ENCODE measurements around the gene LRRC8A. TPM values are rescaled to one million over a fixed set of nuclear protein-coding genes. Genes with fewer than 3 reads are reported as not detected.

LRRC8A gene
- total RNA-seq, 4 donors from 2014 or later: 70.0 to 153 (median 122) TPM

DNA sequence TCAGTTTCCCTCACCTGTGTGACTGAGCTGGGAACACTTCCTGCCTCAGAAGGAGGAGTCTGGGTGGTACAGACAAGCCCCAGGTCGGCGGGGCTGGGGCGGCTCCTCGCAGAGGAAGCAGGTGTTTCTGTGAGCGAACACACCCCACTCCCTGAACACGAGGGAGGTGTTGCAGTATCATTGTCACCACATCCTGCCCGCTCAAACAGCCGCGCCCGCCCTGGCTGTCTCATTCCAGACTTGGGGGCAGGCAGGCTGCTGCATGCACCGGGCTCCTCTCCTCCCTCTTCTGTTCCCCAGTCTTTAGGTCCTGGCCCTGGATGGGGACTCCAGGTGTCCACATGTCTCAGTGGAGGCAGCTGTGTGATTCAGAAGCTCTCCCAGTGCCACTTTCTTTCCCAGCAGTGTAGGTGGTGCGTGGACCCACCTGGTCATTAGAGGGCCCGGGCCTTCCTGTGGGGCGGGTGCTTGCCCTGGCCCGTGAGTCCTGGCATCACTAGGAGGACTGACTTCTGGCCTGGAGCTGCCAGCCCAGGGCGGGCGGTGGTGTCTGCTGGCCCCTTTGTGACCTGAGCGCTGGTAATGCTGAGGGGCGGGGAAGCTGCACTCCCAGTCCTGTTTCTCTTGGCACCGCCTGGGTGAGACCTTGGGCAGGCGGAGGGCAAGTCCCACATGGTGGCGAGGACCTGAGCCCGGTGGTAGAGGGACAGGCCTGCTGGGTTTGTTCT, 20.6 kb downstream of the LRRC8A start:
- peak in 2 of 4 donors; percentile 67 to 69 for TF ChIP-seq POLR2A (IDR thresholded peaks at IDR 0.05)
- TF ChIP-seq, protein P1, sequence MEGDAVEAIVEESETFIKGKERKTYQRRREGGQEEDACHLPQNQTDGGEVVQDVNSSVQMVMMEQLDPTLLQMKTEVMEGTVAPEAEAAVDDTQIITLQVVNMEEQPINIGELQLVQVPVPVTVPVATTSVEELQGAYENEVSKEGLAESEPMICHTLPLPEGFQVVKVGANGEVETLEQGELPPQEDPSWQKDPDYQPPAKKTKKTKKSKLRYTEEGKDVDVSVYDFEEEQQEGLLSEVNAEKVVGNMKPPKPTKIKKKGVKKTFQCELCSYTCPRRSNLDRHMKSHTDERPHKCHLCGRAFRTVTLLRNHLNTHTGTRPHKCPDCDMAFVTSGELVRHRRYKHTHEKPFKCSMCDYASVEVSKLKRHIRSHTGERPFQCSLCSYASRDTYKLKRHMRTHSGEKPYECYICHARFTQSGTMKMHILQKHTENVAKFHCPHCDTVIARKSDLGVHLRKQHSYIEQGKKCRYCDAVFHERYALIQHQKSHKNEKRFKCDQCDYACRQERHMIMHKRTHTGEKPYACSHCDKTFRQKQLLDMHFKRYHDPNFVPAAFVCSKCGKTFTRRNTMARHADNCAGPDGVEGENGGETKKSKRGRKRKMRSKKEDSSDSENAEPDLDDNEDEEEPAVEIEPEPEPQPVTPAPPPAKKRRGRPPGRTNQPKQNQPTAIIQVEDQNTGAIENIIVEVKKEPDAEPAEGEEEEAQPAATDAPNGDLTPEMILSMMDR (IDR thresholded peaks at IDR 0.05): no peak
- peak overlapping the region; percentile 91 to 100 (median 97) for H3K27ac ChIP-seq
- H3K27me3 ChIP-seq: no peaks in the 10 kb centered on the region
- WGBS, 2 donors: no CpG with 5 or more reads among the region's 23 CpGs
- peak; percentile 42 for DNase-seq
- H3K9me3 ChIP-seq: no peaks in the 10 kb centered on the region
- H3K36me3 ChIP-seq: peaks cover 5 to 49% (median 7%) of the 10 kb centered on the region in 3 donors
- intact Hi-C loops (cut with DNase I): no loop called here
- peaks cover 60 to 82% (median 61%) of the 10 kb centered on the region in 3 donors for H3K4me1 ChIP-seq
- H3K4me3 ChIP-seq: peak overlapping the region in 1 of 4 donors; percentile 28

DNA sequence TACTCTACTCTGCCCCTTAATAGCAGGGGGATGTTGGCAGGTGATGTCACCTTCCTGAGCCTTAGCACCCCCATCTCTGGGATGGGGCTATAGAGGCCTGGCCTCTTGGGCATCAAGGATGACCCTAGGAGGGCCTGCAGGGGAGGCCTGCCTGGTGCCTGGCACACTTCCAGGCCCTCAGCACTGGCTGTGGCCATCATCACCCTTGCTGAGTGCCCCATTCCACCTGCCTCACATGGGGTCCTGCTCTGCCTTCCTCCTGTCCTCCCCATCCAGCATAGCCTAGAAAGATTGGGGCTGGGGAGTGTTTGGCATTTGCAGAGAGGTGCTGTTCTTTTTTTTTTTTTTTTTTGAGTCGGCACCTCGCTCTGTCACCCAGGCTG, 21.1 kb downstream of the LRRC8A start:
- Histone ChIP-seq H3K27ac (peak overlapping the region; percentile 91 to 100 (median 97)), H3K27me3 (no peaks in the 10 kb centered on the region), H3K9me3 (no peaks in the 10 kb centered on the region), H3K36me3 (peaks cover 11 to 50% (median 13%) of the 10 kb centered on the region in 3 donors), H3K4me1 (peaks cover 59 to 77% (median 59%) of the 10 kb centered on the region in 3 donors), H3K4me3 (no peak overlapping the region)
- no peak for DNase-seq
- WGBS, 2 donors: 66% methylated on average over 2 of the region's 2 CpGs; no CpG with 5 or more reads in 1 of the 2 donors
- no peak for TF ChIP-seq POLR2A (IDR thresholded peaks at IDR 0.05)
- TF ChIP-seq, protein P1 (IDR thresholded peaks at IDR 0.05): no peak
- intact Hi-C loops (cut with DNase I): no loop called here

DNA sequence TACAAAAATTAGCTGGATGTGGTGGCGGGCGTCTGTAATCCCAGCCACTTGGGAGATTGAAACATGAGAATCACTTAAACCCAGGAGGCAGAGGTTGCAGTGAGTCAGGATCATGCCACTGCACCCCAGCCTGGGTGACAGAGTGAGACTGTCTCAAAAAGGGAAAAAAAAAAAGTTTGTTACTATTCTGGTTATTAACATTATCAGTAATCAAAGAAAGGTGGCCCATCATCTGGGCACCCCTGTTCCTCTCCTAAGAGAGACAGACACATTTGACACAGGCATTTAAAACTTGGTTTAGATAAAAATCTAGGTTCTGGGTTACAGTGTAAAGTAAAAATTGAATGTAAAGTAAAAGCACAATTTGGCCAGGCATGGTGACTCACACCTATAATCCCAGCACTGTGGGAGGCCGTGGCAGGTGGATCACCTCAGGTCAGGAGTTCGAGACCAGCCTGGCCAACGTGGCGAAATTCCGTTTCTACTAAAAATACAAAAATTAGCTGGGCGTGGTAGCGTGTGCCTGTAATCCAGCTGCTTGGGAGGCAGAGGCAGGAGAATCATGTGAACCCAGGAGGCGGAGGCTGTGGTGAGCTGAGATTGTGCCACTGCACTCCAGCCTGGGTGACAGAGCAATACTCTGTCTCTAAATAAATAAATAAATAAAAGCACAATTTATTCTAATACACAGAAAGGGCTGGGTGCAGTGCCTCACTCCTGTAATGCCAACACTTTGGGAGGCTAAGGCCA, 22.1 kb downstream of the LRRC8A start:
- Histone ChIP-seq H3K4me1 (peaks cover 49 to 68% (median 50%) of the 10 kb centered on the region in 3 donors), H3K9me3 (no peaks in the 10 kb centered on the region), H3K27ac (peak overlapping the region; percentile 91 to 100 (median 97)), H3K36me3 (peaks cover 20 to 50% (median 22%) of the 10 kb centered on the region in 3 donors), H3K27me3 (no peaks in the 10 kb centered on the region), H3K4me3 (no peak overlapping the region)
- DNase-seq: no peak
- TF ChIP-seq, protein P1 (IDR thresholded peaks at IDR 0.05): no peak
- TF ChIP-seq POLR2A (IDR thresholded peaks at IDR 0.05): no peak
- 70 to 71% methylated on average over 10 of the region's 10 CpGs for WGBS, 2 donors
- intact Hi-C loops (cut with DNase I): no loop called here

DNA sequence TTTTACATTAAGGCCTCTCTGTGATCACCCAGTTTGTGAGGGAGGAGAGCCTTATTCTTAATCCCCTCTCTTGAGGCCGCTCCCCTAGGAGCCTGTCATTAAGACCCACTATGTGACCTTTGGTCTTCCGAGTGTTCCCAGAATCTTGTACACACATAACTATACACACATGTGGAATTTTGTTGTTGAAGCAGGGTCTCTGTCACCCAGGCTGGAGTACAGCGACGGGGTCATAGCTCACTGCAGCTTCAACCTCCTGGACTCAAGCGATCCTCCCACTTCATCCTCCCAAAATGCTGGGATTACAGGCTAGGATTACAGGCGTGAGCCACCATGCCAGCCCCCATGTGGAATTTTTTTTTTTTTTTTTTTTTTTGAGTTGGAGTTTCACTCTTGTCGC, 24.0 kb downstream of the LRRC8A start:
- no peak overlapping the region for H3K4me3 ChIP-seq
- WGBS, 2 donors: 83 to 91% methylated on average over 6 to 7 of the region's 7 CpGs
- H3K27ac ChIP-seq: peak overlapping the region in 3 of 4 donors; percentile 43 to 100 (median 99)
- no peaks in the 10 kb centered on the region for H3K9me3 ChIP-seq
- no peak for DNase-seq
- H3K36me3 ChIP-seq: peaks cover 26 to 67% (median 38%) of the 10 kb centered on the region in 3 donors
- TF ChIP-seq, protein P1 (IDR thresholded peaks at IDR 0.05): no peak
- TF ChIP-seq POLR2A (IDR thresholded peaks at IDR 0.05): no peak
- intact Hi-C loops (cut with DNase I): no loop called here
- no peaks in the 10 kb centered on the region for H3K27me3 ChIP-seq
- H3K4me1 ChIP-seq: peaks cover 33 to 68% (median 45%) of the 10 kb centered on the region in 3 donors

DNA sequence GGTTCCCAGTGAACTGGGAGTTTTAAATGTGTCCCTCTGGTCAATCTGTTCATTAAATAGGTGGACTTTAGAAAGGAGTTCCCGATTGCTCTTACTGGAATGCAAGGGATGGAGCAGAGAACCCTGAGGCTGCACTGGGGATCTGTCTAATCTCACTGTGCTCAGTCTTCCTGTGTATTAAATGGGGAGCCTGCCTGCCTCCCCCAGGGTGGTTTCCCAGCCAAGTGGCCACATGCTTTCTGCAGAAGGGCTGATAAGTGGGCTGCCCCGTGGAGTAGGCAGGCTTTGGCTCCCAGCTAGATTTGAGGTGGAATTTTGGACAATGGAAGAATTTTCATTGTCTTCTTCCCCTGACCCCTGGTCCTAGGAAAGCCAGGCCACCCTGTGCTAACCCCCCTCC, 24.8 kb downstream of the LRRC8A start:
- peaks cover 26 to 64% (median 44%) of the 10 kb centered on the region in 3 donors for H3K36me3 ChIP-seq

More for the DNA sequence above, 24.8 kb downstream of the LRRC8A start:
- no peak for TF ChIP-seq POLR2A (IDR thresholded peaks at IDR 0.05)
- TF ChIP-seq, protein P1 (IDR thresholded peaks at IDR 0.05): no peak
- Histone ChIP-seq H3K27ac (peak overlapping the region in 3 of 4 donors; percentile 0 to 34 (median 1)), H3K4me3 (no peak overlapping the region), H3K9me3 (no peaks in the 10 kb centered on the region), H3K27me3 (no peaks in the 10 kb centered on the region), H3K4me1 (peaks cover 29 to 68% (median 45%) of the 10 kb centered on the region in 3 donors)
- WGBS, 2 donors: 19 to 60% methylated on average over 2 of the region's 2 CpGs
- DNase-seq: no peak
- intact Hi-C loops (cut with DNase I): no loop called here

Measured in esophagus squamous epithelium (tissue), 5 donors.